IMR-90 (cell line): Measurements from ENCODE around the gene ADD1. TPM values are rescaled to one million over a fixed set of nuclear protein-coding genes. Genes with fewer than 3 reads are reported as not detected.

Experiments
- ATAC-seq: fragments of 200-7000 bp; cut with Tn5 transposase; 2 replicates; pipeline ENCODE4 v1.9.1; 2020; ENCODE audit warnings: low read depth, mild to moderate bottlenecking, moderate library complexity
- BruUV-seq: library from RNA; stranded (reverse); fragments of 400-500 nt; replicated peaks from 2 replicates; lab custom pipeline; 2021; lab: Mats Ljungman, UMichigan
- CTCF ChIA-PET: fragments of 300-600 bp; formaldehyde crosslinking; extraction: SDS; loops from one replicate; lab custom pipeline; 2021; ENCODE audit warnings: antibody characterized with exemption; lab: Yijun Ruan, JAX
- POLR2A ChIA-PET: fragments of 300-600 bp; sonication (Branson Sonifier 250); formaldehyde crosslinking; loops from one replicate; lab custom pipeline; 2022; ENCODE audit warnings: antibody characterized with exemption; ENCODE audit not compliant: unreplicated experiment; lab: Charles Lee
- DNase-seq: peaks from one replicate; pipeline ENCODE4 v3.0.0; 2013
- H2AFZ ChIP-seq: replicated peaks from 2 replicates; pipeline ENCODE3; 2013; ENCODE audit warnings: low read length, mild to moderate bottlenecking; ENCODE audit not compliant: poor library complexity
- H2AK5ac ChIP-seq: 2 replicates; pipeline ENCODE4 v1.6.1; 2013; ENCODE audit warnings: low read depth, low read length, inconsistent platforms
- H2AK9ac ChIP-seq: replicated peaks from 2 replicates; pipeline ENCODE3; 2013; ENCODE audit warnings: mild to moderate bottlenecking, low read depth, low read length, moderate library complexity; ENCODE audit not compliant: poor library complexity
- H2BK120ac ChIP-seq: 2 replicates; pipeline ENCODE4 v1.6.1; 2013; ENCODE audit warnings: low read depth, low read length, inconsistent platforms
- H2BK15ac ChIP-seq: 3 replicates; pipeline ENCODE4 v1.6.1; 2013; ENCODE audit warnings: low read depth, low read length, inconsistent platforms
- H2BK20ac ChIP-seq: 2 replicates; pipeline ENCODE4 v1.6.1; 2013; ENCODE audit warnings: low read depth, mild to moderate bottlenecking, inconsistent platforms, low read length, moderate library complexity
- H2BK5ac ChIP-seq: 2 replicates; pipeline ENCODE4 v1.6.1; 2013; ENCODE audit warnings: mild to moderate bottlenecking, low read depth, low read length, inconsistent platforms; ENCODE audit not compliant: poor library complexity, severe bottlenecking
- H3K14ac ChIP-seq: replicated peaks from 2 replicates; pipeline ENCODE4 v1.6.1; 2013; ENCODE audit warnings: low read depth, low read length, inconsistent platforms
- H3K18ac ChIP-seq: 2 replicates; pipeline ENCODE4 v1.6.1; 2013; ENCODE audit warnings: low read depth, low read length, control low read depth
- H3K23ac ChIP-seq: 2 replicates; pipeline ENCODE4 v1.6.1; 2013; ENCODE audit warnings: low read depth, low read length, inconsistent platforms
- H3K27ac ChIP-seq: 2 replicates; pipeline ENCODE4 v1.5.1; 2013; ENCODE audit warnings: mild to moderate bottlenecking, control low read depth, low read length; ENCODE audit not compliant: insufficient read depth
- H3K27me3 ChIP-seq: 2 replicates; pipeline ENCODE4 v1.6.1; 2013; ENCODE audit warnings: low read length; ENCODE audit not compliant: control insufficient read depth, insufficient read depth
- H3K36me3 ChIP-seq: 2 replicates; pipeline ENCODE4 v1.6.1; 2013; ENCODE audit warnings: low read length, mixed read lengths; ENCODE audit not compliant: control insufficient read depth, insufficient read depth
- H3K4ac ChIP-seq: 2 replicates; pipeline ENCODE4 v1.6.1; 2013; ENCODE audit warnings: low read depth, low read length, inconsistent platforms
- H3K4me1 ChIP-seq: 2 replicates; pipeline ENCODE4 v1.6.1; 2013; ENCODE audit warnings: low read length, mixed read lengths; ENCODE audit not compliant: control insufficient read depth, insufficient read depth
- H3K4me2 ChIP-seq: 2 replicates; pipeline ENCODE4 v1.6.1; 2013; ENCODE audit warnings: low read depth, mild to moderate bottlenecking, control low read depth, low read length, moderate library complexity
- H3K4me3 ChIP-seq: 2 replicates; pipeline ENCODE4 v1.5.1; 2013; ENCODE audit warnings: low read depth, mild to moderate bottlenecking, control low read depth, low read length, moderate library complexity; ENCODE audit not compliant: insufficient read depth
- H3K56ac ChIP-seq: 2 replicates; pipeline ENCODE4 v1.6.1; 2013; ENCODE audit warnings: low read length, inconsistent platforms; ENCODE audit not compliant: insufficient read depth; ENCODE audit errors: extremely low read depth
- H3K79me1 ChIP-seq, 2 experiments: 2 replicates each; pipeline ENCODE4 v1.6.1; 2013; ENCODE audit warnings: low read length in 2 of 2, inconsistent platforms in 1 of 2, low read depth in 1 of 2
- H3K9ac ChIP-seq: 2 replicates; pipeline ENCODE4 v1.6.1; 2013; ENCODE audit warnings: low read depth, low read length, control low read depth
- H3K9me1 ChIP-seq: 2 replicates; pipeline ENCODE4 v1.6.1; 2013; ENCODE audit warnings: low read length, inconsistent platforms; ENCODE audit not compliant: insufficient read depth
- H3K9me3 ChIP-seq: 2 replicates; pipeline ENCODE4 v1.6.1; 2013; ENCODE audit warnings: low read length; ENCODE audit not compliant: control insufficient read depth, insufficient read depth
- H4K20me1 ChIP-seq: 2 replicates; pipeline ENCODE4 v1.6.1; 2013; ENCODE audit warnings: low read length, inconsistent platforms; ENCODE audit not compliant: insufficient read depth
- H4K5ac ChIP-seq: 2 replicates; pipeline ENCODE4 v1.6.1; 2013; ENCODE audit warnings: mild to moderate bottlenecking, low read depth, low read length, control low read depth
- H4K8ac ChIP-seq, 2 experiments: 2 replicates each; pipeline ENCODE4 v1.6.1; 2013; ENCODE audit warnings: low read depth in 2 of 2, low read length in 2 of 2, control low read depth in 1 of 2, inconsistent platforms in 1 of 2
- H4K91ac ChIP-seq: 2 replicates; pipeline ENCODE4 v1.6.1; 2013; ENCODE audit warnings: low read depth, low read length, inconsistent platforms; ENCODE audit not compliant: insufficient read depth
- NFE2L2 ChIP-seq: fragments of 150-350 bp; IDR thresholded peaks from 2 replicates; pipeline ENCODE4 v1.6.1; 2016; ENCODE audit warnings: low read depth, mild to moderate bottlenecking, low read length
- WGBS, 2 experiments: methylation state at CpG; one replicate each; pipeline versions ENCODE4 v1.1.5 to v1.1.7; 2013; ENCODE audit warnings: missing lambda C conversion rate in 2 of 2; ENCODE audit not compliant: insufficient read length in 1 of 2; ENCODE audit errors: extremely low coverage in 2 of 2; 5-methylcytosine and 5-hydroxymethylcytosine counted together
- dilution Hi-C: fragments of 300-500 bp; cut with HindIII; formaldehyde crosslinking; loops from one replicate; pipeline ENCODE4 v1.14.3; 2018; ENCODE audit warnings: low sequenced_read_pairs; ENCODE audit not compliant: unreplicated experiment
- in situ Hi-C: fragments of 300-500 bp; cut with MboI; formaldehyde crosslinking; loops from 3 replicates; pipeline ENCODE4 v1.14.3; 2019; ENCODE audit warnings: low sequenced_read_pairs, inconsistent platforms, mixed read lengths
- intact Hi-C: fragments of 100-400 bp; cut with micrococcal nuclease; formaldehyde crosslinking; loops from 2 replicates; pipeline ENCODE4 v1.10.0; 2022
- polyA plus RNA-seq, 3 experiments: library from polyadenylated mRNA; depleted of rRNA; stranded (reverse); fragments of >200 nt; gene quantifications; 2 replicates each; pipeline ENCODE4 v1.2.3, GENCODE V29; 2012; ENCODE audit warnings: low replicate concordance in 1 of 3
- total RNA-seq: library from RNA; depleted of rRNA; stranded (reverse); fragments of >200 nt; gene quantifications from 2 replicates; pipeline ENCODE4 v1.2.3, GENCODE V29; 2012

The ADD1 gene
- total and polyA plus RNA-seq, 2 of the 4 experiments (the other 2 are of a cell fraction): 122 to 215 TPM

- Histone ChIP-seq H3K27ac (no peak overlapping the region), H3K4me3 (no peak overlapping the region), H2BK120ac (no peak overlapping the region), H3K9me1 (peaks cover 5% of the 10 kb centered on the region; the same call in 1 of the 2 replicates), H4K5ac (no peak overlapping the region), H3K9ac (no peak overlapping the region), H2BK5ac (no peak overlapping the region), H2AFZ (no peak overlapping the region), H3K4me1 (peaks cover 12% of the 10 kb centered on the region), H3K27me3 (no peaks in the 10 kb centered on the region), H3K9me3 (no peaks in the 10 kb centered on the region), H4K20me1 (peaks cover 77% of the 10 kb centered on the region), H2BK20ac (no peak overlapping the region), H3K18ac (no peak overlapping the region), H2AK9ac (no peak overlapping the region), H4K8ac (no peak overlapping the region), H2AK5ac (no peak overlapping the region; the same call in 1 of the 2 replicates), H2BK15ac (no peak overlapping the region), H3K4ac (no peak overlapping the region), H3K79me1 (peaks cover 13 to 53% of the 10 kb centered on the region in 2 experiments; a peak in 3 of 4 replicates), H3K23ac (no peak overlapping the region), H3K14ac (no peak overlapping the region), H4K91ac (no peak overlapping the region), H3K36me3 (peaks cover 7% of the 10 kb centered on the region), H3K56ac (no peak overlapping the region), H3K4me2 (no peak overlapping the region)
- intact Hi-C loops (no loop called here), in situ Hi-C loops (no loop called here), dilution Hi-C loops (no loop called here)
- CTCF ChIA-PET: no interaction called here
- no CpG with 5 or more reads among the region's 7 CpGs for WGBS, 2 experiments
- DNase-seq (no peak), ATAC-seq (no peak)
- no peak for TF ChIP-seq NFE2L2
- no TSS peak for BruUV-seq
- POLR2A ChIA-PET: no interaction called here
Observed at GRCh38 chr4:2852481-2852921, 8.9 kb downstream of the ADD1 start.
